A549 (cell line): ENCODE measurements around the gene MS4A18. TPM values are rescaled to one million over a fixed set of nuclear protein-coding genes. Genes with fewer than 3 reads are reported as not detected.
"Not testable (repeated sequence)": the region's sequence is repeated elsewhere in the genome, so short reads cannot be mapped to it uniquely, and the experiment has no call there.

Experiments
- ATAC-seq, 2 experiments: fragments of 200-7000 bp in 1 of 2; fragments of >200 bp in 1 of 2; cut with Nextera tagmentation in 1 of 2; cut with Tn5 transposase in 1 of 2; 3 replicates each; pipeline versions ENCODE4 v1.8.0 to v1.9.1; 2018 to 2020; ENCODE audit warnings: mild to moderate bottlenecking in 1 of 2, moderate library complexity in 1 of 2
- CTCF ChIA-PET: fragments of 300-600 bp; sonication (Branson Sonifier 250); formaldehyde crosslinking; extraction: SDS; loops from one replicate; lab custom pipeline; 2021; ENCODE audit warnings: antibody characterized with exemption, inconsistent platforms; lab: Yijun Ruan, JAX
- POLR2A ChIA-PET: fragments of 350-600 bp; formaldehyde crosslinking; extraction: SDS; loops from one replicate; lab custom pipeline; 2021; ENCODE audit warnings: antibody characterized with exemption, inconsistent platforms; lab: Yijun Ruan, JAX
- DNase-seq, 2 experiments: peaks; one replicate each; pipeline versions ENCODE4 v3.0.0 to v3.0.0-alpha.2; 2011 to 2016; ENCODE audit warnings: low read depth in 1 of 2, low spot score in 1 of 2
- FAIRE-seq: peaks from 2 replicates; lab custom pipeline; 2011; peaks lifted over from hg19 to GRCh38; lab: Jason Lieb, UNC
- H3K27ac ChIP-seq, 2 experiments: fragments of >200 bp; sonication (Bioruptor Twin); formaldehyde crosslinking; 3 replicates each; pipeline ENCODE4 v1.5.1; 2016 to 2017
- H3K4me1 ChIP-seq: fragments of >200 bp; sonication (Bioruptor Twin); formaldehyde crosslinking; 3 replicates; pipeline ENCODE4 v1.6.1; 2016
- H3K4me2 ChIP-seq: fragments of >200 bp; sonication (Bioruptor Twin); formaldehyde crosslinking; 3 replicates; pipeline ENCODE4 v1.6.1; 2016
- H3K4me3 ChIP-seq: fragments of >200 bp; sonication (Bioruptor Twin); formaldehyde crosslinking; 3 replicates; pipeline ENCODE4 v1.5.1; 2016
- H3K9me3 ChIP-seq: fragments of >200 bp; sonication (Bioruptor Twin); formaldehyde crosslinking; 3 replicates; pipeline ENCODE4 v1.6.1; 2016
- EHMT2 ChIP-seq: fragments of 200-600 bp; sonication (generic); IDR thresholded peaks from 2 replicates; pipeline ENCODE4 v1.6.1; 2016; ENCODE audit warnings: antibody characterized with exemption, low read depth, mild to moderate bottlenecking, moderate library complexity
- EP300 ChIP-seq, 2 experiments: fragments of >200 bp; sonication (Bioruptor Twin); formaldehyde crosslinking; IDR thresholded peaks; 2 replicates in 1 of 2; 3 replicates in 1 of 2; pipeline ENCODE4 v1.6.1; 2016 to 2017
- HDAC2 ChIP-seq: fragments of 200-600 bp; sonication (generic); IDR thresholded peaks from 2 replicates; pipeline ENCODE4 v1.6.1; 2016
- HOXA7 ChIP-seq: fragments of 250-450 bp; sonication (Bioruptor Pico); IDR thresholded peaks from 2 replicates; pipeline ENCODE4 v1.5.0; 2020; ENCODE audit warnings: mild to moderate bottlenecking, moderate library complexity
- HOXB13 ChIP-seq: fragments of 250-450 bp; sonication (Bioruptor Pico); IDR thresholded peaks from 2 replicates; pipeline ENCODE4 v1.5.0; 2020; ENCODE audit warnings: low read depth, mild to moderate bottlenecking, moderate library complexity
- JUN ChIP-seq, 2 experiments: fragments of >200 bp; sonication (Bioruptor Twin); formaldehyde crosslinking; IDR thresholded peaks; 2 replicates in 1 of 2; 3 replicates in 1 of 2; pipeline ENCODE4 v1.6.1; 2016 to 2017
- JUNB ChIP-seq: fragments of >200 bp; sonication (Bioruptor Twin); formaldehyde crosslinking; IDR thresholded peaks from 2 replicates; pipeline ENCODE4 v1.6.1; 2016
- KDM5A ChIP-seq: fragments of 200-600 bp; sonication (generic); IDR thresholded peaks from 2 replicates; pipeline ENCODE4 v1.6.1; 2016; ENCODE audit warnings: antibody characterized with exemption, mild to moderate bottlenecking
- MYC ChIP-seq: IDR thresholded peaks from 2 replicates; pipeline ENCODE4 v1.6.1; 2012; ENCODE audit warnings: mild to moderate bottlenecking, inconsistent platforms, low read length, improper control_type of control experiment, borderline replicate concordance
- NPAS2 ChIP-seq: fragments of 250-450 bp; sonication (Bioruptor Pico); IDR thresholded peaks from 2 replicates; pipeline ENCODE4 v1.8.0; 2022; ENCODE audit warnings: mild to moderate bottlenecking, moderate library complexity, borderline replicate concordance
- NR3C1 ChIP-seq: fragments of >200 bp; sonication (Bioruptor Twin); formaldehyde crosslinking; IDR thresholded peaks from 3 replicates; pipeline ENCODE4 v1.6.1; 2017
- PBX3 ChIP-seq: IDR thresholded peaks from 2 replicates; pipeline ENCODE4 v1.6.1; 2012
- POLR2AphosphoS2 ChIP-seq: conservative IDR thresholded peaks from 2 replicates; pipeline ENCODE4 v1.6.1; 2012; ENCODE audit warnings: low read length, improper control_type of control experiment, inconsistent platforms
- RAD21 ChIP-seq, 2 experiments: fragments of >200 bp in 1 of 2; sonication (Bioruptor Twin) in 1 of 2; formaldehyde crosslinking in 1 of 2; IDR thresholded peaks in 1 of 2; conservative IDR thresholded peaks in 1 of 2; 2 replicates in 1 of 2; 3 replicates in 1 of 2; pipeline ENCODE4 v1.6.1; 2012 to 2018; ENCODE audit warnings: inconsistent platforms in 1 of 2
- RFX5 ChIP-seq: fragments of 450-650 bp; IDR thresholded peaks from 2 replicates; pipeline ENCODE4 v1.7.1; 2014; ENCODE audit warnings: antibody characterized with exemption, mild to moderate bottlenecking, moderate library complexity
- TP53 ChIP-seq: fragments of 250-450 bp; sonication (Bioruptor Pico); IDR thresholded peaks from 2 replicates; pipeline ENCODE4 v1.5.0; 2021; ENCODE audit warnings: mild to moderate bottlenecking, moderate library complexity
- ZC3H11A ChIP-seq: fragments of 450-650 bp; IDR thresholded peaks from 2 replicates; pipeline ENCODE4 v1.6.1; 2014; ENCODE audit warnings: antibody characterized with exemption, mild to moderate bottlenecking
- ZFP36 ChIP-seq: fragments of 450-650 bp; IDR thresholded peaks from 2 replicates; pipeline ENCODE4 v1.6.1; 2014; ENCODE audit warnings: borderline replicate concordance; ENCODE audit not compliant: partially characterized antibody
- ZSCAN20 ChIP-seq: fragments of 250-450 bp; sonication (Bioruptor Pico); IDR thresholded peaks from 2 replicates; pipeline ENCODE4 v1.8.0; 2022; ENCODE audit warnings: mild to moderate bottlenecking, moderate library complexity
- WGBS: methylation state at CpG from one replicate; pipeline ENCODE4 v1.1.6; 2017; ENCODE audit errors: missing lambda C conversion rate; 5-methylcytosine and 5-hydroxymethylcytosine counted together
- polyA minus RNA-seq: library from RNA; depleted of rRNA, polyadenylated mRNA; stranded (reverse); fragments of >200 nt; gene quantifications from 2 replicates; pipeline ENCODE4 v1.2.3, GENCODE V29; 2011; rRNA and poly(A)+ RNA removed
- polyA plus RNA-seq, 4 experiments: library from polyadenylated mRNA; depleted of rRNA in 3 of 4; stranded (reverse); fragments of >200 nt; fragmentation: RNase III in 1 of 4; extraction: RNeasy Plus Mini Kit Qiagen cat#74134 plus additional on column Dnase treatment in 1 of 4; gene quantifications; 2 replicates in 3 of 4; 3 replicates in 1 of 4; pipeline ENCODE4 v1.2.3, GENCODE V29; 2011 to 2017

Gene MS4A18
- polyA plus RNA-seq (2011; rRNA removed), result not detected in 2 replicates
- polyA plus RNA-seq (2012; cell fraction: cytosol; rRNA removed), result not detected in 2 replicates
- polyA plus RNA-seq (2012; cell fraction: nucleus; rRNA removed), result not detected in 2 replicates
- polyA plus RNA-seq (2017; fragmentation: RNase III; extraction: RNeasy Plus Mini Kit Qiagen cat#74134 plus additional on column Dnase treatment), result not detected in 3 replicates
- not detected in 2 replicates for polyA minus RNA-seq

- no peak for FAIRE-seq
Observed at GRCh38 chr11:60724420-60724819, at the start of gene MS4A18. Gene MS4A18, plus strand, starts transcription at chr11:60724720.

GRCh38 chr11:60678231-60678630 lies 46.3 kb upstream of the MS4A18 start:
- H3K4me1 ChIP-seq, CTCF ChIA-PET, H3K9me3 ChIP-seq, DNase-seq, H3K4me2 ChIP-seq, ATAC-seq, POLR2A ChIA-PET, FAIRE-seq, H3K27ac ChIP-seq, H3K4me3 ChIP-seq: not testable (repeated sequence)
- TF ChIP-seq ZFP36, result peak; percentile 90
- WGBS, result 21% methylated on average over 2 of the region's 2 CpGs

More at GRCh38 chr11:60724420-60724819, at the start of gene MS4A18:
- DNase-seq, result no peak
- Histone ChIP-seq H3K4me1 (no peaks in the 10 kb centered on the region), H3K4me2 (no peak within 1 kb of the TSS), H3K27ac (no peak within 1 kb of the TSS), H3K4me3 (no peak within 1 kb of the TSS), H3K9me3 (no peaks in the 10 kb centered on the region)
- ChIA-PET POLR2A (no interaction called here), CTCF (no interaction called here)
- no peak for ATAC-seq
- TF ChIP-seq HOXA7, result no peak
- no peak for TF ChIP-seq ZC3H11A
- TF ChIP-seq HOXB13 (CRISPR knock-in tag), result no peak
- TF ChIP-seq NPAS2 (CRISPR knock-in tag), result no peak
- no peak for TF ChIP-seq JUN (IDR thresholded peaks at IDR 0.05)
- TF ChIP-seq NR3C1, result no peak
- TF ChIP-seq HDAC2, result no peak
- TF ChIP-seq RAD21 (conservative IDR thresholded peaks at IDR 0.05 in 1 of 2, IDR thresholded peaks at IDR 0.05 in 1 of 2), result no peak
- TF ChIP-seq TP53 (CRISPR knock-in tag), result no peak
- no peak for TF ChIP-seq PBX3
- no peak for TF ChIP-seq EHMT2
- no peak for TF ChIP-seq RFX5
- no peak for TF ChIP-seq ZSCAN20 (CRISPR knock-in tag)
- 31% methylated on average over 3 of the region's 3 CpGs for WGBS

GRCh38 chr11:60679879-60680278 lies 44.6 kb upstream of the MS4A18 start:
- CTCF ChIA-PET, result no interaction called here
- TF ChIP-seq POLR2AphosphoS2 (no peak), JUNB (no peak)
- peaks cover 6% of the 10 kb centered on the region; the same call in 1 of the 3 replicates for H3K9me3 ChIP-seq
- POLR2A ChIA-PET, result no interaction called here
- no peaks in the 10 kb centered on the region for H3K4me1 ChIP-seq
- no peak for FAIRE-seq
- ATAC-seq, result no peak
- H3K4me2 ChIP-seq, result no peak overlapping the region
- H3K4me3 ChIP-seq, result no peak overlapping the region
- DNase-seq, result no peak
- H3K27ac ChIP-seq, result no peak overlapping the region

- ChIA-PET POLR2A (no interaction called here), CTCF (no interaction called here)
- Histone ChIP-seq H3K4me2 (no peak overlapping the region), H3K27ac (no peak overlapping the region), H3K4me3 (no peak overlapping the region)
- ATAC-seq, result no peak
- WGBS, result 2% methylated on average over 3 of the region's 3 CpGs
- no peak for FAIRE-seq
- no peak for TF ChIP-seq KDM5A
- no peak for TF ChIP-seq RFX5
- no peak for TF ChIP-seq NPAS2 (CRISPR knock-in tag)
- no peak for TF ChIP-seq NR3C1
- TF ChIP-seq MYC, result no peak
- TF ChIP-seq EP300 (IDR thresholded peaks at IDR 0.05), result no peak
- TF ChIP-seq, all 56 proteins: peak for 0
- peaks cover 6% of the 10 kb centered on the region; the same call in 1 of the 3 replicates for H3K9me3 ChIP-seq
- no peak for DNase-seq
- no peaks in the 10 kb centered on the region for H3K4me1 ChIP-seq
Observed at GRCh38 chr11:60680455-60681119, 43.9 kb upstream of the MS4A18 start.

- H3K9me3 ChIP-seq, DNase-seq, ATAC-seq, H3K4me3 ChIP-seq, H3K27ac ChIP-seq, H3K4me2 ChIP-seq, FAIRE-seq, POLR2A ChIA-PET, H3K4me1 ChIP-seq: not testable (repeated sequence)
- CTCF ChIA-PET, result interaction anchor here (1.3 to 1.5 kb wide), 2 partner anchors 14 to 56 kb away, joined by 3 read pairs; no protein-coding TSS in a partner anchor
- 57% methylated on average over 2 of the region's 2 CpGs for WGBS
Observed at GRCh38 chr11:60684541-60684848, 40.0 kb upstream of the MS4A18 start.
